Ishikawa (cell line): ENCODE measurements around the gene DENR.
"Not testable (repeated sequence)": the region's sequence is repeated elsewhere in the genome, so short reads cannot be mapped to it uniquely, and the experiment has no call there.

Experiments
- CEBPB ChIP-seq: IDR thresholded peaks from 2 replicates; pipeline ENCODE4 v1.6.1; 2012
- CREB1 ChIP-seq: IDR thresholded peaks from 2 replicates; pipeline ENCODE4 v1.6.1; 2012; ENCODE audit warnings: low read depth
- EGR1 ChIP-seq: IDR thresholded peaks from 2 replicates; pipeline ENCODE4 v1.6.1; 2012
- EP300 ChIP-seq: IDR thresholded peaks from 2 replicates; pipeline ENCODE4 v1.6.1; 2012; ENCODE audit warnings: borderline replicate concordance
- FOXM1 ChIP-seq: IDR thresholded peaks from 2 replicates; pipeline ENCODE4 v1.6.1; 2012; ENCODE audit warnings: low read depth, borderline replicate concordance
- MAX ChIP-seq: IDR thresholded peaks from 2 replicates; pipeline ENCODE4 v1.6.1; 2012
- NFIC ChIP-seq: IDR thresholded peaks from 2 replicates; pipeline ENCODE4 v1.6.1; 2012
- RAD21 ChIP-seq: IDR thresholded peaks from 2 replicates; pipeline ENCODE4 v1.6.1; 2012; ENCODE audit warnings: low read depth
- TAF1 ChIP-seq: IDR thresholded peaks from 2 replicates; pipeline ENCODE4 v1.6.1; 2012; ENCODE audit warnings: low read depth, mild to moderate bottlenecking
- TCF12 ChIP-seq: IDR thresholded peaks from 2 replicates; pipeline ENCODE4 v1.6.1; 2012; ENCODE audit warnings: low read depth
- TEAD4 ChIP-seq: IDR thresholded peaks from 2 replicates; pipeline ENCODE4 v1.6.1; 2012
- USF1 ChIP-seq: IDR thresholded peaks from 2 replicates; pipeline ENCODE4 v1.6.1; 2012
- YY1 ChIP-seq: IDR thresholded peaks from 2 replicates; pipeline ENCODE4 v1.6.1; 2012; ENCODE audit warnings: low read depth
- ZBTB7A ChIP-seq: IDR thresholded peaks from 2 replicates; pipeline ENCODE4 v1.6.1; 2012; ENCODE audit warnings: low read depth
- TF ChIP-seq, protein P1 (sequence below): IDR thresholded peaks from 2 replicates; pipeline ENCODE4 v1.6.1; 2012; ENCODE audit warnings: low read depth, mild to moderate bottlenecking

Gene DENR

DNA sequence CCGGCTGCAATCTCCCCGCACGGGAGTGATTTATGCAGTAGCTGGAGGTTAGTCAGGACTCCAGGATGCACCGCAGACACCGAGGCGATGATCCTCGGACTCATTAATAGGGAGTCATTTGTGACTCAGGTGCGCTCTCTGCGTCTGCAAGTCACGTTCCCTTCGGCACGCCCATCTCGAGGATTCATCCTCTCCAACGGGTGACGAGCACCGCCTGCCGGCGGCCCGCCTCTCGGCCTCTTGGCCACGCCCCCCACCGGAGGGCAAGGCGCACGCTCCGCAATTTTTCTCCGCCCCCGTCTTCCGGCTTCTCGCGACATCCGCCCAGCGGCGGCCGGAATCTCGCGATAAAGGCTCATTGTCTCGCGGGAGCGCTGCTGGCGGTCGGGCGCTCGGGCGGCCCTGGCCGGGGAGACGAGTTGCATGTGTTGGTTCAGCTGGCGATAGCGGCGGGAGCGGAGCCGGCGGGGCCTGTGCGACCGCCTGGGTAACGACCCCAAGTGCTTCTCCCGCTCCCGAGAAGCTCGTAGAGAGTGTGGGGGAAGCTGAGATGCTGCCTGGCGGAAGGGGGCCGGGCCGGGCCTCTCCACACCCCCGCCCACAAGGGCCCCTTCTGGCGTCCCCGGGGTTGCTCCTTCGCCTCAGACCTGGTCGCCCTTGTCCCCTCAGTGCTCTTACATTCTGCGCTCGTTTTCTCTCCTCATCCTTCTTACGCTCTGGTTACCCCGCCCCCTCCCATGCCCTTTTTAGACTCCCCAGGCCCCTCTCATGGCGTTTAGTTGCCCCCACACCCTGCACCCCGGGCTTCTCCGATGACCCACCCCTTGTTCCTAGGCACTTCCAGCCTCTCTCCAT is at the start of gene DENR:
TSS of gene DENR (plus strand) at position 361 of the 855 bp plus-strand sequence. CDS start 878 bp downstream, outside the sequence.
- TF ChIP-seq FOXM1: no peak
- no peak for TF ChIP-seq TEAD4
- TF ChIP-seq MAX: peak; percentile 74
- peak; percentile 76 for TF ChIP-seq RAD21
- TF ChIP-seq TCF12: peak; percentile 61; the same call in 1 of the 2 replicates
- TF ChIP-seq CEBPB: no peak
- no peak for TF ChIP-seq NFIC
- TF ChIP-seq EGR1: peak; percentile 89
- TF ChIP-seq, protein P1, sequence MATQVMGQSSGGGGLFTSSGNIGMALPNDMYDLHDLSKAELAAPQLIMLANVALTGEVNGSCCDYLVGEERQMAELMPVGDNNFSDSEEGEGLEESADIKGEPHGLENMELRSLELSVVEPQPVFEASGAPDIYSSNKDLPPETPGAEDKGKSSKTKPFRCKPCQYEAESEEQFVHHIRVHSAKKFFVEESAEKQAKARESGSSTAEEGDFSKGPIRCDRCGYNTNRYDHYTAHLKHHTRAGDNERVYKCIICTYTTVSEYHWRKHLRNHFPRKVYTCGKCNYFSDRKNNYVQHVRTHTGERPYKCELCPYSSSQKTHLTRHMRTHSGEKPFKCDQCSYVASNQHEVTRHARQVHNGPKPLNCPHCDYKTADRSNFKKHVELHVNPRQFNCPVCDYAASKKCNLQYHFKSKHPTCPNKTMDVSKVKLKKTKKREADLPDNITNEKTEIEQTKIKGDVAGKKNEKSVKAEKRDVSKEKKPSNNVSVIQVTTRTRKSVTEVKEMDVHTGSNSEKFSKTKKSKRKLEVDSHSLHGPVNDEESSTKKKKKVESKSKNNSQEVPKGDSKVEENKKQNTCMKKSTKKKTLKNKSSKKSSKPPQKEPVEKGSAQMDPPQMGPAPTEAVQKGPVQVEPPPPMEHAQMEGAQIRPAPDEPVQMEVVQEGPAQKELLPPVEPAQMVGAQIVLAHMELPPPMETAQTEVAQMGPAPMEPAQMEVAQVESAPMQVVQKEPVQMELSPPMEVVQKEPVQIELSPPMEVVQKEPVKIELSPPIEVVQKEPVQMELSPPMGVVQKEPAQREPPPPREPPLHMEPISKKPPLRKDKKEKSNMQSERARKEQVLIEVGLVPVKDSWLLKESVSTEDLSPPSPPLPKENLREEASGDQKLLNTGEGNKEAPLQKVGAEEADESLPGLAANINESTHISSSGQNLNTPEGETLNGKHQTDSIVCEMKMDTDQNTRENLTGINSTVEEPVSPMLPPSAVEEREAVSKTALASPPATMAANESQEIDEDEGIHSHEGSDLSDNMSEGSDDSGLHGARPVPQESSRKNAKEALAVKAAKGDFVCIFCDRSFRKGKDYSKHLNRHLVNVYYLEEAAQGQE: no peak
- TF ChIP-seq ZBTB7A: no peak
- TF ChIP-seq YY1: peak; percentile 53
- no peak for TF ChIP-seq CREB1
- peak; percentile 95 for TF ChIP-seq TAF1
- no peak for TF ChIP-seq EP300
- TF ChIP-seq USF1: peak; percentile 78

- TF ChIP-seq EP300, TEAD4, YY1: not testable (repeated sequence)
Measured at GRCh38 chr12:122702890-122703611, 49.6 kb upstream of the DENR start, which contains the start of gene HCAR2. TSS of gene HCAR2 (minus strand) at chr12:122703357. CDS start at chr12:122703283, 74 bp downstream.

GRCh38 chr12:122716658-122717057 is 36.0 kb upstream of the DENR start, which contains the start of gene HCAR3:
TSS of gene HCAR3 (minus strand) at chr12:122716811. CDS start at chr12:122716737, 74 bp downstream.
- not testable (repeated sequence) for TF ChIP-seq MAX, TCF12, CEBPB

GRCh38 chr12:122721057-122721545 is 31.5 kb upstream of the DENR start:
- TF ChIP-seq NFIC (no peak), CREB1 (no peak), ZBTB7A (no peak), RAD21 (no peak), TAF1 (no peak), CEBPB (no peak)

- TF ChIP-seq TCF12 (no peak), RAD21 (no peak)
Measured at GRCh38 chr12:122722387-122722786, 30.2 kb upstream of the DENR start.

DNA sequence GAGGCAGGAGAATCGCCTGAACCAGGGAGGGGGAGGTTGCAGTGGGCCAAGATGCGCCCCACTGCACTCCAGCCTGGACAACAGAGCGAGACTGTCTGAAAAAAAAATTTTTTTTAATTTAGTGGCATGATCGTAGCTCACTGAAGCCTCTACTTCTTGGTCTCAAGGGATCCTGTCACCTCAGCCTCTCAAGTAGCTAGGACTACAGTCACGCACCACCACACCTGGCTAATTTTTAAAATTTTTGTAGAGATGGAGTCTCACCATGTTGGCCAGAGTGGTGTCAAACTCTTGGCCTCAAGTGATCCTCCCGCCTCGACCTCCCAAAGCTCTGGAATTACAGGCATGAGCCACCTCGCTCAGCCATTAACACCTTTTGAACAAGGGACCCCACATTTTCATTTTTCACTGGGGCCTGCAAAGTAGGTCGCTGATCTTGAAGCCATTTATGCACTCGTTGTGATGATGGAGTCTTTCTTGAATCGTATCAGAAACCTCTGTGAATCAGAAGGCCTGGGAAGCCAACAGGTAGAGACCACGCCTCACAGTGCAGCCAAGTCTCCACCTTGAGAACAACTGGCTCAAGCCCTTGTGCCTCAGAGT is 27.9 kb upstream of the DENR start:
- TF ChIP-seq, protein P1: no peak
- TF ChIP-seq TEAD4: no peak
- no peak for TF ChIP-seq MAX
- TF ChIP-seq TAF1: no peak
- no peak for TF ChIP-seq EP300
- no peak for TF ChIP-seq ZBTB7A
- TF ChIP-seq EGR1: no peak
- TF ChIP-seq YY1: no peak
- no peak for TF ChIP-seq CREB1
- no peak for TF ChIP-seq RAD21
- TF ChIP-seq NFIC: no peak
- no peak for TF ChIP-seq USF1
- no peak for TF ChIP-seq TCF12
- TF ChIP-seq FOXM1: no peak
- TF ChIP-seq CEBPB: no peak
